NOMO-1 (cell line): ENCODE measurements around the gene KCNQ1.

Experiments used
- DNase-seq, 2 experiments: peaks; one replicate each; lab custom pipeline; 2025; ENCODE audit not compliant: unreplicated experiment in 2 of 2; lab: John Stamatoyannopoulos, UW

KCNQ1 gene

DNA sequence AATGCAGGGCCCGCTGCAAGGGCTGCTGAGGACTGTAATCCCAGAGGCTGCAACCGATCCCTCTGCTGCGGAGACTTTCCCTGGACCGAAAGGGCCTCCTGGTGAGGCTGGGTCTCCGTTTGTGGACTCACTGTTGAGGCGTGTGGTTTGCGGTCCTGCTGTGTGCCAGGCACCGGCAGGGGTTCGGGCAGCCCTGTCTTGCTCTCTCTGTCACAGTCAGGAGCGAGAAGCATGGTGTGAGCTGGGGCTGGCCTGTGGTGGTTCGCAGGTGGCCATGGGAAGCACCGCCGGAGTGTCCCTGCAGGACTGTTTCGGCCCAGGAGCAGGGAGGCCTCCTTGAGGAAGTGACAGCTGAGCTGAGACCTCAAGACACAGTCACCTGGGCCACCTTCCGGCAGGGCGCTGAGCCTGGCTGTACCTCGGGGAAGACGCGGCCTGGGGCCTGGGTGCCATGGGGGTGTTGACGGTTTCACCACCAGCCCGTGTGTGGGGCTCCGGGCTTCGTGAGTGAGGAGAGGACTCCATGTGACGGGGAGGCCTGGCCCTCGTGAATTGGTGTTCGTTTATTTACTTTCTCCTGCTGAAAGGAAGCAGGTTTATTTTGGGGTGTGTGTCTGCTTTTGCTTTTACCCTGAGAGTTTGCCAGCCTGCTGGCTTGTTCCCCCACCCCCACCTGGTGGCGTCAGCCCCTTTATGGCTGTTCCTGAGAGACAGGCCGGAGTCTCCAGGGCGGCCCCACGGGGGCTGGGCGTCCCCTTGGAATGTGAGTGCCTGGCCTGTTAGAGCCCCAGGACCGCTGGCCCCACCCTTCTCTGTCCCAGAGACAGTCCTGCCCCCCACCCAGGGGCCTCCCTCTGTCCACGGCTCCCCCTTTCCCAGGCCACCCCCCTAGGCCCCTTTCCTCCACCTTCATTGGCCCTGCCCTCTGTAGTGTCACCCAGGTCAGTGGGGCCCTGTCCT is 132.5 kb downstream of the KCNQ1 start:
- DNase-seq: no peak

DNA sequence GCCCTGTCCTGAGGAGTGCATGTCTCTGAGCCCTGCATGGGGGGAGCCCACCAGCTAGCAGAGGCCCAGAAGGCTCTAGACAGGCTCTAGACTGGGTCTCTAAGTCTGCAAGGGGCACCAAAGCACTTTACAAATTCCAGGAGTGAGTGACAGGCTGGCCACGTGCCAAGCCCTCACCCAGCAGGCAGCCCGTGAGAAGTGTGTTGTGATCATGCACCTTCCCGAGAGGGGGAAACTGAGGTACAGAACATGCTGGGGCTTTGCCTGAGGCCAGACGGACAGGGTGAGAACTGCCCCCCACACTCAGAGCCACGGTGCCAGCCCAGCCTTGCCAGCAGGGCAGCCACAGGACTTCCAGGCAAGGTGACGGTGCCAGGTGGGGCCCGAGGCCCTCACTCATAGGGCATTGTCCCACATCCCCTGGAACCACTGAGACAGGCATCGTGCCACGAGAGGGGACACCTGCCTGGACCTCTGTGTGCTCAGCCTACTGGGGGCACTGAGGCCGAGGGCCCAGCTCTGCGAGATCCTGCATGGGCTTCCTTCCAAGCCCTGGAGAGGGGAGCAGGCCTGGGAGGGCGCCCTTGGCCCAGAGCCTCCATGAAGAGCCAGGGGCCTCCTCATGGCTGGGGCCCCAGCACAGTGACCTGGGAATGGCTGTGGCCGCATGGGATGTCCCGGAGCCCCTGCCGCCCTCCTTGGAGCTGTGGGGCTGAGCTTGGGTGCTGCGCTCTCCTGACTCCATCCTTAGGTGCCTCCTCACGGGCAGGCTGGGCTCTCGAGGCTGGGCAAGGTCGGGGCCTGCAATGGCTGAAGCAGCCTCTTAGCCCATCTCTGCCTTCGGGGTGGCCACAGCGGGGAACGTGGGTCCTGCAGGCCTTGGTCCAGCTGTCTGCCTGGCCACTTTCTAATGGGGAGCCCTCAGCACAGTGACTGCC is 133.5 kb downstream of the KCNQ1 start:
- DNase-seq: no peak

GRCh38 chr11:2578929-2579270 is 134.1 kb downstream of the KCNQ1 start:
- DNase-seq: no peak

DNA sequence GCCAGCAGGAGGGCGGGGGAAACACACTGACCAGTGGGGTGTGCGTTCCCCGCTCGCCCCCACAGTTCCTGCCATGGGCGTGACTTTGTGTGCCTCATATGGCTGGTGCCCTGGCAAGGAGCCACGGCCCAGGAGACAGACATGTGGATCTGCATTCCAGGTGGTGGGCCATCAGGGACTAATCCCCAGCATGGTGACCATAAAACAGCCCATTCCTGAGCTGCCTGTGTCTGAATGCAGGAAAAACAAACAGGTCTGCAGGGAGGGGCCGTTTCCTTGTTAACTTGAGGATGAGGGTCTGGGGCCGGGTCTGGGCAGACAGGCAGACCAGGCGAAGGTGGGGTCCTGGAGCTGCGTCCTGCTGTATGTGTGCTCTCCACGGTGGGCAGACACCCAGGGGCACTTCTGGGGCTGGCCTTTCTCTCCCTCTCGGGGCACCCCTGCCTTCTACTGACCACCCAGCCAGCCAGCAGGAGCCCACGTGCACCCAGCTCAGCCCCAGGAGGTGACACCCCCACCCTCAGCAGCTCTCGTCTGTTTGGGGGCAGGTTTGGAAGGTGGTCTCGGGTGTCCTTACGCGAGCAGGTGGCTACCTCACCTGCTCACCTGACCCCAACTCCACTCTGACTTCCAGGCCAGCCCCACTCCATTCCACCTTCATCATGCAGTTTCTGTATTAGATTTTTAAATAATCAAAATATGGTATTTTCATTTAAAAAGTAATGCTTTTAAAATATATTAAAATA is 134.7 kb downstream of the KCNQ1 start:
- DNase-seq: no peak

GRCh38 chr11:2580061-2580421 is 135.2 kb downstream of the KCNQ1 start:
- DNase-seq: no peak

DNA sequence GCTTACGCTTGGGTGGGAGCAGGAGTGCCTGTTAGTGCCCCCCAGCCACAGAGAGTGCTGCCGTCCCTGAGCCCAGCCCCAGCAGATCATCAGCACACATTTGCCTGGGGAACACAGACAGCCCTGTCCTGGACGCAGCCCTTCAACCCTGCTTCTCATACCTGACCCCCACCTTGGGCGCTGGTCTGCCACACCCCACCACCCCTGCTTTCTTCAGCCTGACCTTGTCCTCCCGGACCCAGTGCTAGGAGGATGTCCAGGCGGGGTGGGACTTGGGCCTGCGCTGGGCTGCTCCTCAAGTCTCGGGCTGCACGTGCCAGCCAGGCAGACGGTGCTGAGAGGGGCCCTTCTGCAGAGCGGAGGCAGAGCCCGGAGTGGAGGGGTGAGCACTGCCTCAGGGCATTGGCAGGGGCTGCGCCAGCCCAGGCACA is 135.8 kb downstream of the KCNQ1 start:
- no peak for DNase-seq

GRCh38 chr11:2581151-2581930 is 136.5 kb downstream of the KCNQ1 start:
- DNase-seq: no peak

- DNase-seq: no peak
These were observed 137.1 kb downstream of the KCNQ1 start for GRCh38 chr11:2581931-2582350.

DNA sequence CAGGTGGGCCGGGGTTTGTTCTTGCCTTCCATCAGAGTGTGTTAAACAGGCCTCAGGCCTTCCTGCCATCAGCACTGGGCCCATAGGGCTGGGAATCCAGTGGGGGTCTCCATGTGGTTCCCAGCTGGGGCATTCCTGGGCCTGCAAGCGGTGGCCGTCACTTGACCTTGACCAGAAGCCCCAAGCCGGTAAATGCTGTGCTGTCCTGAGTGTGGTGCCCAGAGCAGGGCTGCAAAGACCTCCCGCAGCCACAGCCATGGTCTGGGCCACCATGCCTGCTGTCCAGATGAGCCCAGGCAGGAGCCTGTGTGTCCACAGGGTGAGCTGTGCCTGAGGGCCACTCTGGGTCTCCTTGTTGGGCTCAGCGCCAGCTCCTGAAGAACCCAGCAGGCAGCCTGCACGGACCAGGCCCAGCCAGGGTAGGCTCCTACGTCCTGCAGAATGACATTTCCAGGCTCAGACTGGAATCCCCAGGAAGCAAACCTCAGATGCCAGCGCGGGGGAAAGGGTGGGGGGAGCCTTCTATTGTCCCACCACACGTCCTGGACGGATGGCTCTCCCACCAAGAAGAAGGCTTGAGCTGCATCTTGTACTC is 137.6 kb downstream of the KCNQ1 start:
- no peak for DNase-seq

GRCh38 chr11:2582946-2583604 is 138.3 kb downstream of the KCNQ1 start:
- no peak for DNase-seq

- DNase-seq: no peak
These were observed 138.8 kb downstream of the KCNQ1 start for GRCh38 chr11:2583605-2583958.

DNA sequence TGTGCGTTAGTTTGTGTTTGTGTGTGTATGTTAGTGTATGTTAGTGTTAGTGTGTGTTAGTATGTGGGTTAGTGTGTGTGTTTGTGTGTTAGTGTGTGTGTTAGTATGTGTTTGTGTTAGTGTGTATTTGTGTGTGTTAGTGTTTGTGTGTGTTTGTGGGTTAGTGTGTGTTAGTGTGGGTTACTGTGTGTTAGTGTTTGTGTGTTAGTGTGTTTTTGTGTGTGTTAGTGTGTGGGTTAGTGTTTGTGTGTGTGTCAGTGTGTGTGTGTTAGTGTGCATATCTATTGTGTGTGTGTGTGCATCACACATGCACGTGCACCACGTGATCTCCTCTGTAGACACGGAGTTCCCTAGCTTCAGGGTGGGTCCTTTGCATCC is 139.6 kb downstream of the KCNQ1 start:
- DNase-seq: no peak

DNA sequence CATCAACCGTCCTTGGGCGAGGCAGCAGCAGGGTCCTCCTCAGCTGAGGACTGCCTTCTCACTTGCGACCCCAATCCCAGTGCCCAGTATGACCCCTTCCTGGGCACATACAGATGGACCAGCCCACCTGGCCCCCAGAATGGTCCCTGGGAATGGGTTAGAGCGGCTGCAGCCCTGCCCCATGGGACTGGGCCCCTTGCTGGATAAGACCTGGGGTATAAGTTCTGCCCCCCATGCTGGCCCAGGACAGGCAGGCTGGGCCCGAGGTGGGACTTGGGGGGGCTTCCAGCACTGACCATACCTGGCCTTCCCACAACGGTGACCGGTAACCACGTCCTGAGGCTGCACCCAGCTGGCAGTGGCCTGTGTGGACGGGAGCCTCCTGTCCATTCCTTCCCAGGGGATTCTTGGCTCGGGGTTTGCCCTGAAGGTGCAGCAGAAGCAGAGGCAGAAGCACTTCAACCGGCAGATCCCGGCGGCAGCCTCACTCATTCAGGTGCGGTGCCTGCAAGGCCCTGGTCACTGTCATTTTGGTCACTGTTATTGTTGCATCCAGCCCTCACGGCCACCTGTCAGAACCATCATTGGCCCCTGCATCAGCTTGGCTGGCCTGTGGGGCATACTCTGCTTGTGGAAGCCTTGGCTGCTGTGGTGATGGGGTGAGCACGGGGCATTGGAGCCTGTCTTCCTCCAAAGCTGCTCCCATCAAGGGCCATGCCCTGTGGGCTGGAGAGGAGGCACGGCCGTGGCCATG is 140.2 kb downstream of the KCNQ1 start:
- no peak for DNase-seq

DNA sequence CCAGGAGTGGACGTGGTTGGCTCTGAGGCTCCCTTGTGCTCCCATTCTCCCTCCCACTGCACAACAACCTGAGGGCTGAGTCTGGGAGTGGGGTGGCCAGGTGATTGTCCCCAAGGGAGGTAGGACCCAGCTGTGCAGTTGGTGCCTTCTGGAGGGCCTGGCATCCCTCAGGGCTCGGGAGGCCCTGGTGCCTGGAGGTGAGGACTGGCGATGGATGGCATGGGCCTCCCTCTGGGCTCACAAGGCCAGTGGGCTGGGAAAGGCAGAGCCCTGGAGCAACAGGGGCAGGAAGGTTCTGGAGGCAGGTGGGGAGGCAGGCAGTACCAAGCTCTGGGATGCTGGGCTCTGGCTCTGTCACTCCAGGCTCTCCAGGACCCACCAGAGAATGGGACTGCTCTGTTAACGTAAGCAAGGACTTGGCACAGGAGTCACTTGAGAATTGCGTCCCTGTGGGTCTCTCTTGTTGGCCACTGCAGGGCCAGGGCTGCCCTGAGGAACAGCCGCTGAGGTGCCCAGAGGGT is 140.8 kb downstream of the KCNQ1 start:
- DNase-seq: no peak

DNA sequence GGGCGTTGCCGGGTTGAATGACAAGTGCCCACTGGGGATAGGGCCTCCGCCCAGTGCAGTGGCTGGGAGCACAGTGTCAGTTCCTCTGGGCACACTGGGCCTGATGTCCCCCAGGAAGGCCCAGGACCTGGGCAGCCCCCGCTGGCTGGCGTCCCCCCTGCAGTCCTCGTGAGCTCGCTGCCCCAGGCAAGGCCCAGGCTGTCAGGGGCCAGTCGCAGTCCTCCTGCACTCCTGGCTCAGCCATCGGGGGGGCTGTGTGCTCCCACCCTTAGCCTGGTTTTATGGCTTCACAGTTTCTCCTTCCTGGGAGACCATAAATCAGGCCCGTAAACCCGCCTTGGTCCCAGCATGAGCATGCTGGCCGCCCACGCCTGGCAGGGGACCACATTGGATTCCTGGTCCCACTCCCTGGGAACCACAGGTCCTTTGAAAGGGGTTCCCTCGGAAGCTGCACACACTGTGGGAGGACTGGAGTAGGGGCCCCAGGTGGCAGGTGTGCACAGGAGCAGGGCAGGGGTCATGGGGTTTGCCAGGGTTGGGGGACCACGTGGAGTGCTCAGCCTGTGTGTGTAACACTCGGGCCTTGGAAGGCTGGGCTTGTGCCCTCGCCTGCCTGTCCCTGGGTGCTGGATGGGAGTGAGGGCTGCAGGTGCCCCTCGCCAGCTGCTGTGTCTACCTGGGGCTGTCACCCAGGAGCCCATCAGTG is 141.4 kb downstream of the KCNQ1 start:
- DNase-seq: no peak

GRCh38 chr11:2586793-2587131 is 142.0 kb downstream of the KCNQ1 start:
- DNase-seq: no peak

DNA sequence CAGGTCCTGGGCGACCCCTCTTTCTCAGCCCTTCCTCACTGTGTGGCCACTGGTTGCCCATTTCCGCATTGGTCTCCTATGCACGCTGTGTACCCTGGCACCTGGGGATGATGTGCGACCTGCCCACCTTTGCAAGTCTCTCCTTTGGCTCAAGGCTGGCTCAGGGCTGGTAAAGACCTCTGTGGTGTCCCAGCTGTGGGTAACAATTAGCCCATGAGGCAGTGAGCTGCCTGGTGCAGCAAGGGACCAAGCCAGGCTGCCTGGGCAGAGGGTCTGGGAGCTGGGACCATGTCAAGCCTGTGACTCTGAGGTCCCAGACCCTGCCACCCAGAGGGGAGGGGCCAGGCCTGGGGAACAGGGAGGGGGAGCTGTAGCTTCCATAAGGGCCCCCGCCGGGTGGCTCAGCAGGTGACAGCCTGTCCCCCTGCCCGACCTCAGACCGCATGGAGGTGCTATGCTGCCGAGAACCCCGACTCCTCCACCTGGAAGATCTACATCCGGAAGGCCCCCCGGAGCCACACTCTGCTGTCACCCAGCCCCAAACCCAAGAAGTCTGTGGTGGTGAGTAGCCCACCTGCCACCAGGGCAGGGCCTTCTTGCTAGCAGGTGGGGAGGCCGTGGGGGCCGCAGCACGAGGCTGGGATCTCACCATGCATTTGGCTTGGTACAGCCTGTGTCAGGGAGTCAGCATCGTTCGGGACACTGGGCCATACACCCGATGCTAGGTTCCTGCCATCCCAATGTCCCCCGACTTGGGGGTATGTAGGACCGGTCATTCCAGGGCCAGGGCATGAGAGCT is 142.5 kb downstream of the KCNQ1 start:
- DNase-seq: no peak
